ENCODE measurements around the gene WHAMM.
"Not testable (repeated sequence)": the region's sequence is repeated elsewhere in the genome, so short reads cannot be mapped to it uniquely, and the experiment has no call there.

The WHAMM gene

DNA sequence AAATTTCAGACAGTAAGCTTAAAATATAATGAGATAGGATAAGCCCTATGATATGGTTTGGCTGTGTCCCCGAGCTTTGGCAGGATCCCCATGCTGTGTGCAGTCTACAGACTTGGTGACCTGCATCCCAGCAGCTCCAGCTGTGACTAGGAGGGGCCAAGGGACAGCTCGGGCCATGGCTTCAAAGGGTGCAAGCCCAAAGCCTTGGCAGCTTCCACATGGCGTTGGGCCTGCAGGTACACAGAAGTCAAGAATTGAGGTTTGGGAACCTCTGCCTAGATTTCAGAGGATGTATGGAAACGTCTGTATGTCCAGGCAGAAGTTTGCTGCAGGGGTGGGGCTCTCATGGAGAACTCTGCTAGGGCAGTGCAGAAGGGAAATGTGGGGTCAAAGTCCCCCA lies 56.2 kb downstream of the WHAMM start:
- DNase-seq = not testable (repeated sequence)

DNA sequence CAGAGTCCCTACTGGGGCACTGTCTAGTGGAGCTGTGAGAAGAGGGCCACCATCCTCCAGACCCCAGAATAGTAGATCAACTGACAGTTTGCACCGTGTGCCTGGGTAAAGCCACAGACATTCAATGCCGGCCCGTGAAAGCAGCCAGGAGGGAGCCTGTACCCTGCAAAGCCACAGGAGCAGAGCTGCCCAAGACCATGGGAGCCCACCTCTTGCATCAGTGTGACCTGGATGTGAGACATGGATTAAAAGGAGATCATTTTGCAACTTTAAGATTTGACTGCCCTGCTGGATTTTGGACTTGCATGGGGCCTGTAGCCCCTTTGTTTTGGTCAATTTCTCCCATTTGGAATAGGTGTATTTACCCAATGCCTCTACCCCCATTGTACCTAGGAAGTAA lies 56.6 kb downstream of the WHAMM start:
- not testable (repeated sequence) for DNase-seq

DNA sequence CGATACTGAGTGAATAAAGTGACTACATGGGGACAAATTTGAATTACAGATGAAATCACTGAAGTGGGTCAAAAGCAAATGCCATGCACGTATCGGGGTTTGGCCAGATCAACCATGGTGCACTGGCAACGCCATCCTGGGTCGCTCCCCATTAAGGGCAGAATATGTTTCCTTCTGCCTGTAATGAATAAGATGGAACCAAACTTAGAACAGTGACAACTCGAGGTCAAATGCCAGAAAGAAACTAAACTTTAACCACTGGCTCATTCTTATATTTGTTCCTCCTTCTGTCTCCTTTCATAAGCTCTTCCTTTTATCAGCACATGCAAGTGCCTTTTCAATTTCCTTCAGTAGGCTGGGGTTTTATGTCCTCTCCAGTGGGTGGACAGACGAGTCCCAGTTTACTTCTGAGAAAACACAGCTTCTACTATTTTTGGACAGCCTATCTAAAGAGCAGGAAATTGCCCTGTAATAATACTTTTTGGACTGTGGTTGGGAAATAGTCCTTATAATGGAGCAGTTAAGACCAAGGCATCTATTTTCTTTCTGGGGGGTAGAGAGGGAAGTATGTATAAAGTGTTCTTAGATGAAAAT lies 61.4 kb downstream of the WHAMM start:
- no peak for DNase-seq

DNA sequence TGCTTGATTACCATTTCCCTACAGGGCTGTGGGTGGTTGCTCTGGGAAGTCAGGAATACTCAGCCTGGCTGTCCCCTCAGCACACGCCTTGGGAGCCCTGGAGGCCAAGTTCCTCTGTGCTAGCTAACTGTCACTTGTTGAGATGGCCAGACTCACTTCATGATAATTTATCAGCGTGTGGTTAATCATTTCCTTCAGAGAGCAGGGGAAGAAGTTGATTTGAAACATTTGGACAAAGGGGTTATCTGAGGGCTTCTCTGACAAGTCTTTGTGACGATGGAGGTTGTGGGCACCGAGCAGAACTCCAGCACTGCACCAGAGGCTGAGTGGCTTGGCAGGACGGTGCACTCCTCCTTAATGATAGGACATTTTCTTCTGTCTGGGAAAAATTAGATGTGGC lies 61.9 kb downstream of the WHAMM start:
- no peak for DNase-seq

DNA sequence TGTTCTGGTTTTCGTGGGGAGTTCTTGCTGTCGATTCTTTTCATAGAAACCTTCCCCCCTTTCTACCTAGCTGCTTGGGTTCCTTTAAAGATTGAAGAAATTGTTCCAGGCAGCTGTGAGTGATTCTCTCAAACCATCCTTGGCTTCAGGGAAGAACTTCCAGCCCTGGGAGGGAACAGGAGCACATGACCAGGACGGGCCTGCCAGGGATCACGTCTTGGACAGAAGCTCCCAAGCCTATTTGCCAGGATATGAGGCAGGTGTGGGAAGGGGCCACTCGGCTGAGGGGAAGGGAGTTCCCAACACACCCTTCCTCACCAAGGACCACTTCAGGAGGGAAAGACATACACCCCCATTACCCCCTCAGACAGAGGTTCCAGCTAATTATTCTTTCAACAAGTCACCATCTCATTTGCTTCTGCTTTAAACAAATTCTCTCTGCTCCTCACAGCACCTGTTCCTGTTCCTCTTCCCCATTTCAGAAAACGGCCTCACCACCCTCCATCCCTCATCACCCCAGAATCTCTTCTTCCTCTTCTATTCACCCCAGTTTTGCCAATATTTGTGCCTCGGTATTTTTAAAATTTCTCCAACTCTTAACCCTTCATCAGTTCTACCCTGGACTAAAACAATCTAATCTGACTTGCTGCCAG lies 62.5 kb downstream of the WHAMM start:
- no peak for DNase-seq

DNA sequence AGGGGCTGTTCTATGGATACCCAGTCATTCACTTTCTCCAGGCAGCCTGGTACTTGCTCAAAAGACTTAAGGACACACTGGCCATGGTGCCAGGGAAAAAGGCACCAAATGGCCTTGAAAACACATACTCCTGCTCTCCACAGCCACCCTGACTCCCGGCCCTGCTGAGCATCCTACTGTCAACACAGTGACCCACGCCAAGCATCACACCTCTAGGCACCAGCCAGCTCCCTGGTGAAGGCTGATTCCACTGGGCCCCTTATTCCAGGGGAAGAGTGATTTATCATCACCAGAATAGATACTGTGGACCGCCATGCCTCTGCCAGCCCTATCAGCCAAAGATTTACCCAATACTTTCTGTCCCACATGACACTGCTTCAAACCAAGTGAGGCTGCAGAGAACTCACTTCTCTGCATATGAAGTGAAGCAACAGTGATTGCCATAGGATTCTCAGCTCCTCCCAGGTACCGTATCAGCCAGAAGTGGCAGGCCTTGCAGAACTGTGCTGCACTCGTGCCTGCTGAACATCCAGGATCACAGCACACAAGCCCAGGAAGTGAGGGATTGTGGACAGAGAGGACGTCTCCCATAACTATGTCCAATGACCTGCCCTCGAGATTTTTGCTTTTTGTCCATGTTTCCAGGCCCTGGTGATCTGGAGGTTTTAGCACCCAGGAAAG lies 63.7 kb downstream of the WHAMM start:
- no peak for DNase-seq

DNA sequence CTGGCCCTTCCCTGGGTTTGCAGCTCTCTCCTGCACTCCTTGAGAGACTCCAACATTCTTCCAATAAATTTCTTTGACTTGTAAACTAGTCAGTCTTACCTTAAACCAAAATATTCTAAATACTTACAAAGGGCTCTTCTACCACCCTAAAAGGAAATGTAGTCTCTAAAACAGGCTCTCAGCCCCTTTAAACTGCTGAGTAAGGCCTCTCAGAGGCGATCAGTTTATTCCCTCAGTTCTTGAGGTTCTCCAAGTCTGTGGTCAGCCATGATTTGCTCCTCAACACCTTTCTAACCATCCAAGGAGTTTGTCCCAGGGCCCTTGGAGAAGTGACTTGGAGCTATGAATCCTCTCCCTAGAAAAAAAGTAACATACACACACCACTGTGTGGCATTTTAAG lies 64.8 kb downstream of the WHAMM start:
- DNase-seq = no peak

DNA sequence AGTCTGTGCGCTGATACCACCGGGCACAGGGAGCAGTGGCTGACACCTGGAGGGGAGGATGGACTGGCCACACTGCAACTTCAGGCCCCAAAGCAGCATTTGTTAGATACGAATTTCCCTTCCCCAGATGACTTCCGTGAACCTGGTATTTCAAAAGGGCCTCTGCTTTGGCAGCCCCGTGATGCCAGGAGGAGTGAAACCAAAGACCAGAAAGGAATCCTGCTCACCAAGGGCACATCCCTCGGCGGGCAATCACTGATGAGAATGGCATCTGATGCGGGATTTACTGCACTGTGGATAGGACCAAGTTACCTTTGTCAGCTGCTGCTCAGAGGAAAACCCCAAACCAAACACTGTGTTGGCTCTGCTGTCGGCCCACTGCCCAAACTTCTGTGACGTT lies 65.5 kb downstream of the WHAMM start:
- no peak for DNase-seq

DNA sequence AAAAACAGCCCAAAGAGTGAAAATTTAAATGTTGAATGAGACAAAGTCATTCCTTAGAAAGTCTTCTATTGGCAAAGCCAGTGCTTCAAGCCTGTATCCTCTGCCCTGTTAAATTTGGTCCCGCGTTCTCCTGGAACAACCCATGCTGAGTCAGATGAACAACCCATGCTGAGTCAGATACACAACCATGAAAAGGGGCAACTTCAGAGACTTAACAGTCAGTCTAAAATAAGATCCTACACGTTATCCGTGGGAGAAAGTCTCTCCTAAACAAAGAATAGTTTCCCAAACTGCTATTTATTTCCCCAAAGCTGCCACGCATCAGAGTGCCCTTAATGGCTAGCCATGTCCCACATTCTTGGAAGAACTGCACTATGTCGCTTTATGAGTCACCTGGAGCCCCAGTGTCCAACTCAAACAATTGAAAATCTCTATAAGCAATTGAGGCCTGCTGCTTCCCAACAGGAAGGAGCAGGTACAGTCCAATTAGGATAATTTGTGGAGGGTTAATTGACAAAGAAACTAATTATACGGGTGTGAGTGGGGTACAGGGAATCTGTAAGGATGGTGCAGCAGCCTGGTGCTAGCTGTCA lies 66.1 kb downstream of the WHAMM start:
- DNase-seq = no peak

DNA sequence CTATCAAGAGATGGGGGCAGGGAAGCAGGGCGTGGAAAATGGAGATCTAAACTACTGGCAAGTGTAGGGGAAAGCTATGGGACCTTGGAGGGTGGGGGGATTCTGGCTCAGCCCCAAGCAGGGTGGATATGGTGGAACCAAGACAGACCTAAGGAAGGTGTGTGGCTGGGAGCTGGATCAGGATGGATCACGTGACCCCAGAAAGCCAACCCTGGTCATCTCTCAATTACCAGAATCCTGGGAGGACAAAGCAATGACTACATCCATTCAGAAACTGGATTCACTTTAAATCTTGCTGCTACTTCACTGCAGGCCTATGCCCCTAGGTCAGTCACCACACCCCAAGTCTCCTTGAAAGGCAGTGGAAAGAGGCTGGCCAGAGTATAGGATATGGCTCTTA lies 68.4 kb downstream of the WHAMM start:
- no peak for DNase-seq

DNA sequence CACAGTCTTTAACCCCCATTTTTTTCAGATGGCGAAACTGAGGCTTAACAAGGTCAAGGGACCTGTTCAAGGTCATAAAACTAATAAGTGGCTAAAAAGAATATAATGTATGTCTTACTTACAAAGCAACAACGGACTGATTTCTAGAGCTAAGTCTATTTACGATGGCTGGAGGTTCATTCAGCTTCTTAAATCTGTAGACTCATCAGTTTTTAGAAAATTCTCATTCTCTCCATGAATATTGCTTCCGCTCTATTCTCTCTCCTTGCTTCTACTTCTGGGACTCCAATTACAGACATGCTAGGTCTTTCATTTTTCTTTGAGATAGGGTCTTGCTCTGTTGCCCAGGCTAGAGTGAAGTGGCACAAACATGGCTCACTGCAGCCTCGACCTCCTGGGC lies 68.9 kb downstream of the WHAMM start:
- DNase-seq = no peak

DNA sequence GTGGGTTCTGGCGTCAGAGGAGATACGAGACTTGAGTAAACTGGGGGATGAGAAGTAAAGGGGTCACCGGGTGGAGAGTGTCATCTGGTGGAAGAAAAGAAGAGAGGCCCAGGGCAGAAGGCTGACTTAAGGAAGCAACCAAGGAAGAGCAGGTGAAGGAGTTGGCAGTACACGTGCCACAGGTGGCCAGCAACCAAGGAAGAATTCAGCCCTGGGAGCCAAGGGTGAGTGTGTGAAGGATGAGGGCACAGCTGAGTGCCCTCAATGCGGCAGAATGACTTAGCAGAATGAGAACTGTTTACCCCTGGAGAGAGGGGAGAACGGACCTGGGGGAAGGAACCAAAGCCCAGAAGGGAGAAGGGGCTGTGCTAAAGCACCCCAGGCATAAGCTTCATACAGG lies 71.3 kb downstream of the WHAMM start:
- DNase-seq = no peak

DNA sequence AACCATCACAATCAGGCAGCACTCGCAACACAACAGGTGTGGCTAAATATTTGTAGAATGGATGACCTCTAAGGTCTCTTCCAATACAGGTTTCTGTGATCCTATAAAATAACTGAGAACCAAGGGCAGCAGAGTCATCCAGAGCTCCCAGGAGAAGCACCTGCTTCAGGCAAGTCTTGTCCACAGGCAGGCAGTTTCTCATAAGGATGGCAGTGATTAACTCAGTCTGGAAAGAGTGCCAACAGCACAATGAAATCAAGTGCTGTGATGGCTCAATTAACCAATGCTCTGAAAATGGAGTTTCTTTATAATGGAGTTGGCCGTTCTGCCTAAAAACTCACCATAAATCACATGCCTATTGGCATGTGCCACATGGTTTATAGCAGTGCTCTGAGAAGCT lies 72.3 kb downstream of the WHAMM start:
- no peak for DNase-seq

DNA sequence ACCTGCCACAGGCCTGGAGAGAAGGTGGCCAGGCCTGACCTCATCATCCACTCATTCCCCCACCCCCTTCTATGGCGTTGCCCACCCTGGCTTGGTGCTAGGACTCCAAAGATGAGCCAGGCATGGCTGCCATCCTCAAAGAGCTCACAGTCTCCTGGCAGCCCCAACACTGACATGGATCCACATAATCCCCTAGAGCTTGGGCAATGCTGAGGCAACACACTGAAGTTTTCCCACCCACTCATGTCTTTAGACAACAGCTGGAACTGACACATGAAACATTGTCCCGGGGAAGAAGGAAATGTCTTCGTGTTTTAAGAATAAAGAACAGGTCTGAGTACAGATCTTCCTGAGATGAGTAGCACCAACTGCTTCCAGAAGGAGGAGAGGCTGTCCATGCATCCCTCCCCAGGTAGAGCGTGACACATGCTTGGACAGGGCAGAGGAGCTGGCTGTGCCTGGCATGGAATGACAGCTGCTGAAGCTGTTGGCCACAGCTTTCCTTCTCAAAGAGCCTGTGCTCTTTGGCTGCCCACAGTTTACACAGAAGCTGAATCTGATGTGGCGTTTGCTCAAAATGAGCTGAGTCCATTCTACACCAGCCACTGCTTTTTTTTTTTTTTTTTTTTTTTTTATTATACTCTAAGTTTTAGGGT lies 73.0 kb downstream of the WHAMM start:
- DNase-seq = no peak
